Panc1 (cell line): Measurements from ENCODE around the gene BRD2.

Source experiments
- POLR2AphosphoS5 ChIP-seq: IDR thresholded peaks from 2 replicates; pipeline ENCODE4 v1.6.1; 2012; ENCODE audit warnings: mild to moderate bottlenecking, low read depth, low read length, moderate library complexity
- TF ChIP-seq, protein P1 (sequence below): fragments of 450-650 bp; IDR thresholded peaks from 2 replicates; pipeline ENCODE4 v1.5.1; 2017; ENCODE audit warnings: mild to moderate bottlenecking
- TF ChIP-seq, protein P2 (sequence below), 2 experiments: IDR thresholded peaks; 2 replicates each; pipeline ENCODE4 v1.6.1; 2011 to 2012; ENCODE audit warnings: low read depth in 2 of 2, control low read depth in 1 of 2, low read length in 1 of 2, mild to moderate bottlenecking in 1 of 2, moderate library complexity in 1 of 2; ENCODE audit not compliant: insufficient read depth in 1 of 2

DNA sequence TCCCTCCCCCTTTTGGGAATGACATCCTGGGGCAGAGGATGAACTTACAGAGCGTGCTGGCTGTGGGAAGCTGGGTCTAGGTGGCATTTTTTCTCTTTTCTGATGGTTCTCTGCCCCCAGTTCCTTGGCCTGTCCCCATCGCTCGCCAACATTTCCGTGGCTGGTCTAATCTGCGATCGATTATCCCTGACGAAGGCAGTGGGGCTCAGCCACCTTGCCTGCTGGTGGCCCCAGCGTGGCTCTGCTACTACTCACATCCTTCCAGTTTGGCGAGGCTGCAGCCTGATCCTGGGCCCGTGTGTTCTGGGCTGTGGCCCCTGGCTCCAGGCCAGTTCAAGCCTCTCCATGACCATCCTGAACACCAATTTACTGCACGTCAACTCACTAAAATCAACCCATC, 47.4 kb downstream of the BRD2 start:
- TF ChIP-seq POLR2AphosphoS5, result no peak
- TF ChIP-seq, protein P1, sequence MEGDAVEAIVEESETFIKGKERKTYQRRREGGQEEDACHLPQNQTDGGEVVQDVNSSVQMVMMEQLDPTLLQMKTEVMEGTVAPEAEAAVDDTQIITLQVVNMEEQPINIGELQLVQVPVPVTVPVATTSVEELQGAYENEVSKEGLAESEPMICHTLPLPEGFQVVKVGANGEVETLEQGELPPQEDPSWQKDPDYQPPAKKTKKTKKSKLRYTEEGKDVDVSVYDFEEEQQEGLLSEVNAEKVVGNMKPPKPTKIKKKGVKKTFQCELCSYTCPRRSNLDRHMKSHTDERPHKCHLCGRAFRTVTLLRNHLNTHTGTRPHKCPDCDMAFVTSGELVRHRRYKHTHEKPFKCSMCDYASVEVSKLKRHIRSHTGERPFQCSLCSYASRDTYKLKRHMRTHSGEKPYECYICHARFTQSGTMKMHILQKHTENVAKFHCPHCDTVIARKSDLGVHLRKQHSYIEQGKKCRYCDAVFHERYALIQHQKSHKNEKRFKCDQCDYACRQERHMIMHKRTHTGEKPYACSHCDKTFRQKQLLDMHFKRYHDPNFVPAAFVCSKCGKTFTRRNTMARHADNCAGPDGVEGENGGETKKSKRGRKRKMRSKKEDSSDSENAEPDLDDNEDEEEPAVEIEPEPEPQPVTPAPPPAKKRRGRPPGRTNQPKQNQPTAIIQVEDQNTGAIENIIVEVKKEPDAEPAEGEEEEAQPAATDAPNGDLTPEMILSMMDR, result no peak
- TF ChIP-seq, protein P2, sequence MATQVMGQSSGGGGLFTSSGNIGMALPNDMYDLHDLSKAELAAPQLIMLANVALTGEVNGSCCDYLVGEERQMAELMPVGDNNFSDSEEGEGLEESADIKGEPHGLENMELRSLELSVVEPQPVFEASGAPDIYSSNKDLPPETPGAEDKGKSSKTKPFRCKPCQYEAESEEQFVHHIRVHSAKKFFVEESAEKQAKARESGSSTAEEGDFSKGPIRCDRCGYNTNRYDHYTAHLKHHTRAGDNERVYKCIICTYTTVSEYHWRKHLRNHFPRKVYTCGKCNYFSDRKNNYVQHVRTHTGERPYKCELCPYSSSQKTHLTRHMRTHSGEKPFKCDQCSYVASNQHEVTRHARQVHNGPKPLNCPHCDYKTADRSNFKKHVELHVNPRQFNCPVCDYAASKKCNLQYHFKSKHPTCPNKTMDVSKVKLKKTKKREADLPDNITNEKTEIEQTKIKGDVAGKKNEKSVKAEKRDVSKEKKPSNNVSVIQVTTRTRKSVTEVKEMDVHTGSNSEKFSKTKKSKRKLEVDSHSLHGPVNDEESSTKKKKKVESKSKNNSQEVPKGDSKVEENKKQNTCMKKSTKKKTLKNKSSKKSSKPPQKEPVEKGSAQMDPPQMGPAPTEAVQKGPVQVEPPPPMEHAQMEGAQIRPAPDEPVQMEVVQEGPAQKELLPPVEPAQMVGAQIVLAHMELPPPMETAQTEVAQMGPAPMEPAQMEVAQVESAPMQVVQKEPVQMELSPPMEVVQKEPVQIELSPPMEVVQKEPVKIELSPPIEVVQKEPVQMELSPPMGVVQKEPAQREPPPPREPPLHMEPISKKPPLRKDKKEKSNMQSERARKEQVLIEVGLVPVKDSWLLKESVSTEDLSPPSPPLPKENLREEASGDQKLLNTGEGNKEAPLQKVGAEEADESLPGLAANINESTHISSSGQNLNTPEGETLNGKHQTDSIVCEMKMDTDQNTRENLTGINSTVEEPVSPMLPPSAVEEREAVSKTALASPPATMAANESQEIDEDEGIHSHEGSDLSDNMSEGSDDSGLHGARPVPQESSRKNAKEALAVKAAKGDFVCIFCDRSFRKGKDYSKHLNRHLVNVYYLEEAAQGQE (IDR thresholded peaks at IDR 0.05; ENCODE audit: insufficient read depth in 1 of 2, low read depth in 2 of 2, low read length in 1 of 2), result no peak
